GM12864 (cell line): Measurements from ENCODE around the gene CRIP2.

Experiments
- DNase-seq: peaks from one replicate; pipeline ENCODE4 v3.0.0-alpha.2; 2011; ENCODE audit warnings: low read depth
- H3K4me3 ChIP-seq: 2 replicates; pipeline ENCODE4 v1.5.1; 2011; ENCODE audit warnings: mild to moderate bottlenecking, low read depth, low read length, control low read depth
- TF ChIP-seq, protein P1 (sequence below): IDR thresholded peaks from 2 replicates; pipeline ENCODE4 v1.5.1; 2011; ENCODE audit warnings: low read depth, mild to moderate bottlenecking, moderate library complexity, low read length, control low read depth, inconsistent platforms; ENCODE audit errors: missing control alignments

Gene CRIP2

DNA sequence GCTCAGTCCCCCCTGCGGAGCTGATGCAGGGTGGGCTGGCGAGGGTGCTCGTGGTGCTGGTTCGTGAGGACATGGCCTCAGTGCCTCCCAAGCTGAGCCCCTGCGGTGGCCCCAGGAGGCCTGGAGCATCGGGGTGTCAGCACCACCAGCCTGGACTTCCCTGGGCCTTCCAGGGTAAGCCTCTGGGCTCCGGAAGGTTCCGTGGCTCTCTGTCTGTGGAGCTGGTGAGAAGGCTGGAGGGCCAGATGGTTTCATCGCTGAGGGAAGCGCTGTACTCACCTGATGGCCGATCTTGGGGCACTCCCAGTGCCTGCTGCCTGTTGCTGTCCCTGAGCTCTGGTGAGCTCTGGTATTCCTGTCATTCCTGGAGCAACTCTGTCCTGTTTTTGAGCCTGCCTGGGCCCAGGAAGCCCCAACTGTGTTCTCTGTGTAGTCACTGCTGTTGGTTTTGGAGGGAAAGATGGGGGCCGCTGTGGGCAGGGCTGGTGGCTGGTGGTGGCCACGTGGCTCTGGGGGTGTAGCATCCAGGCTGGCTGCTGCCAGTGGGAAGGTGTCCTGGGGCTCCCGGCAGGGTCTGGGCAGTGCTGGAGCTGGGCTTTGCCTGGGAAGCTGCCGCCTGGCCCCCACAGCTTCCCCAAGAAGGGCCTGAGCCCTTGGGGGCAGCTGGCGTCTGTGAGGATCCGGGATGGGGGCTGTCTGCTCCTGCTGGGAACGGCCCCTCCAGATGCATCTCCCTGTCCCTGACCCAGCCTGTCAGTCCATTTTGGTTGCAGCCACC is 36.7 kb upstream of the CRIP2 start:
- TF ChIP-seq, protein P1, sequence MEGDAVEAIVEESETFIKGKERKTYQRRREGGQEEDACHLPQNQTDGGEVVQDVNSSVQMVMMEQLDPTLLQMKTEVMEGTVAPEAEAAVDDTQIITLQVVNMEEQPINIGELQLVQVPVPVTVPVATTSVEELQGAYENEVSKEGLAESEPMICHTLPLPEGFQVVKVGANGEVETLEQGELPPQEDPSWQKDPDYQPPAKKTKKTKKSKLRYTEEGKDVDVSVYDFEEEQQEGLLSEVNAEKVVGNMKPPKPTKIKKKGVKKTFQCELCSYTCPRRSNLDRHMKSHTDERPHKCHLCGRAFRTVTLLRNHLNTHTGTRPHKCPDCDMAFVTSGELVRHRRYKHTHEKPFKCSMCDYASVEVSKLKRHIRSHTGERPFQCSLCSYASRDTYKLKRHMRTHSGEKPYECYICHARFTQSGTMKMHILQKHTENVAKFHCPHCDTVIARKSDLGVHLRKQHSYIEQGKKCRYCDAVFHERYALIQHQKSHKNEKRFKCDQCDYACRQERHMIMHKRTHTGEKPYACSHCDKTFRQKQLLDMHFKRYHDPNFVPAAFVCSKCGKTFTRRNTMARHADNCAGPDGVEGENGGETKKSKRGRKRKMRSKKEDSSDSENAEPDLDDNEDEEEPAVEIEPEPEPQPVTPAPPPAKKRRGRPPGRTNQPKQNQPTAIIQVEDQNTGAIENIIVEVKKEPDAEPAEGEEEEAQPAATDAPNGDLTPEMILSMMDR, result no peak
- H3K4me3 ChIP-seq, result no peak overlapping the region
- no peak for DNase-seq

- TF ChIP-seq, protein P1, result no peak
- no peak for DNase-seq
- no peak overlapping the region for H3K4me3 ChIP-seq
Observed at GRCh38 chr14:105439179-105439578, 35.4 kb upstream of the CRIP2 start.

- TF ChIP-seq, protein P1, result no peak
- no peak for DNase-seq
- H3K4me3 ChIP-seq, result no peak overlapping the region
Observed at GRCh38 chr14:105439710-105440553, 34.7 kb upstream of the CRIP2 start.

DNA sequence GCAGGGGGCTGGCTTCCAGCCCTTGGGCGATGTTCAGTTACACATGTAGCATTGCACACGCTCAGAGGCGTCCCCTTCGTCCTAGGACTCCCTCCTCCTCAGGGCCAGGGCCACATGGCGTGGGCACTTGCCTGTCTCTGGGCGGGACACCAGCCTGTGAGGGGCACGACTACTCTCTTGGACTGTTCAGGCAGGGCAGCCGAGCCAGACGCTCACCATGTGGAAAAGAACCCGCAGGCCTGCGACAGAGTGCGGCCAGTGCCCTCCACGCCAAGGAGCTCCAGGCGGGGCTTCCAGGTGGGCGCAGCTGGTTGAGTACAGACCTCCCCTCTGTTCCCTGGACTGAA is 34.1 kb upstream of the CRIP2 start:
- TF ChIP-seq, protein P1, result no peak
- DNase-seq, result no peak
- no peak overlapping the region for H3K4me3 ChIP-seq

- no peak overlapping the region for H3K4me3 ChIP-seq
- no peak for DNase-seq
- TF ChIP-seq, protein P1, result no peak
Observed at GRCh38 chr14:105440992-105441391, 33.6 kb upstream of the CRIP2 start.

- no peak for DNase-seq
- TF ChIP-seq, protein P1, result no peak
- H3K4me3 ChIP-seq, result no peak overlapping the region
Observed at GRCh38 chr14:105442125-105442524, 32.5 kb upstream of the CRIP2 start.
